ENCODE measurements around the gene LAMC3.
A peak's percentile ranks its signal among the peaks of the same experiment; 100 is the strongest.

DNA sequence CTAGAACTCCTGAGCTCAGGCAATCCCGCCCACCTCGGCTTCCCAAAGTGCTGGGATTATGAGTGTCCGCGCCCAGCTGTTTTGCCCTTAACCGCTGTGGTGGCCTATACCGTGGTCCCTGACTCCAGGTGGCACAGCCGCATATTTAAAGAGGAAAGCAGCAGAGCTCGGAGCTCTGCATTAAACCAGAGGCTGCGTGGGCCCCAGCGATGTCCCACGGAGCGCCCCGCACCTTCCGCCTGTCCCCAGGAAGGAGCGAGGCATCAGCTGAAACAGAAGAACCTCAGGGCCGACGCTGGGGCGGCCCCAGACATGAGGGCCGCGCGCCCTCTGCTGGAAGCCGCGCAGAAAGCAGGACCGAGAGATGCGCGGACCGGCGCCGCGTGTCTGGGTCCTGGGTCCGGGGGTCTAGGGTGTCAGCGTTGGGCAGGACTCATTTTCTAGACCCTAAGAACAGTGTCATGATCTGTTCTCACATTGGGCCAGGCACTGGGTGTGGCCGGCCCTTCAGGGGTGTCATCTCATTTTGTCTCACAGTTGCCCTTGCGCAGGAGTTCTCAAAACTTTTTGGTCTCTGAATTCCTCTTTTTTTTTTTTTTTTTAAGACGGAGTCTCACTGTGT is 37.7 kb downstream of the LAMC3 start:
- TF ChIP-seq, protein P1, sequence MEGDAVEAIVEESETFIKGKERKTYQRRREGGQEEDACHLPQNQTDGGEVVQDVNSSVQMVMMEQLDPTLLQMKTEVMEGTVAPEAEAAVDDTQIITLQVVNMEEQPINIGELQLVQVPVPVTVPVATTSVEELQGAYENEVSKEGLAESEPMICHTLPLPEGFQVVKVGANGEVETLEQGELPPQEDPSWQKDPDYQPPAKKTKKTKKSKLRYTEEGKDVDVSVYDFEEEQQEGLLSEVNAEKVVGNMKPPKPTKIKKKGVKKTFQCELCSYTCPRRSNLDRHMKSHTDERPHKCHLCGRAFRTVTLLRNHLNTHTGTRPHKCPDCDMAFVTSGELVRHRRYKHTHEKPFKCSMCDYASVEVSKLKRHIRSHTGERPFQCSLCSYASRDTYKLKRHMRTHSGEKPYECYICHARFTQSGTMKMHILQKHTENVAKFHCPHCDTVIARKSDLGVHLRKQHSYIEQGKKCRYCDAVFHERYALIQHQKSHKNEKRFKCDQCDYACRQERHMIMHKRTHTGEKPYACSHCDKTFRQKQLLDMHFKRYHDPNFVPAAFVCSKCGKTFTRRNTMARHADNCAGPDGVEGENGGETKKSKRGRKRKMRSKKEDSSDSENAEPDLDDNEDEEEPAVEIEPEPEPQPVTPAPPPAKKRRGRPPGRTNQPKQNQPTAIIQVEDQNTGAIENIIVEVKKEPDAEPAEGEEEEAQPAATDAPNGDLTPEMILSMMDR (IDR thresholded peaks at IDR 0.05), result peak; percentile 69 to 86 (median 75)
- TF ChIP-seq POLR2A (IDR thresholded peaks at IDR 0.05), result no peak
